Endothelial cell of umbilical vein (primary cell): Measurements from ENCODE around the gene GMPR2. TPM values are rescaled to one million over a fixed set of nuclear protein-coding genes. Genes with fewer than 3 reads are reported as not detected.
A peak's percentile ranks its signal among the peaks of the same experiment; 100 is the strongest.

Experiments
- BruUV-seq: library from RNA; stranded (reverse); fragments of 400-500 nt; replicated peaks from 2 replicates; lab custom pipeline; 2021; lab: Mats Ljungman, UMichigan
- CTCF ChIA-PET: fragments of 300-600, 350-600 bp; sonication (Branson Sonifier 250); formaldehyde crosslinking; loops from one replicate; lab custom pipeline; 2021; ENCODE audit warnings: antibody characterized with exemption, inconsistent platforms; lab: Charles Lee
- POLR2A ChIA-PET: fragments of 300-600, 350-600 bp; sonication (Branson Sonifier 250); formaldehyde crosslinking; loops from one replicate; lab custom pipeline; 2021; ENCODE audit warnings: antibody characterized with exemption, inconsistent platforms; lab: Charles Lee
- DNase-seq: peaks from one replicate; pipeline ENCODE4 v3.0.0-alpha.2; 2011; ENCODE audit warnings: low read depth, low spot score
- FAIRE-seq: peaks from 2 replicates; lab custom pipeline; 2011; peaks lifted over from hg19 to GRCh38; lab: Jason Lieb, UNC
- H2AFZ ChIP-seq: 2 replicates; pipeline ENCODE4 v1.6.0; 2012; ENCODE audit warnings: low read depth, low read length, control low read depth, inconsistent platforms
- H3K27ac ChIP-seq: 2 replicates; pipeline ENCODE4 v1.5.1; 2011; ENCODE audit warnings: low read depth, mild to moderate bottlenecking, control low read depth, low read length, moderate library complexity; ENCODE audit not compliant: insufficient read depth
- H3K27me3 ChIP-seq, 2 experiments: 2 replicates each; pipeline versions ENCODE4 v1.6.0 to v1.6.1; 2011; ENCODE audit warnings: low read length in 2 of 2, mixed read lengths in 1 of 2; ENCODE audit not compliant: control insufficient read depth in 2 of 2, insufficient read depth in 2 of 2
- H3K36me3 ChIP-seq, 2 experiments: 2 replicates in 1 of 2; 3 replicates in 1 of 2; pipeline ENCODE4 v1.5.1; 2011; ENCODE audit warnings: low read length in 2 of 2, mild to moderate bottlenecking in 1 of 2, moderate library complexity in 1 of 2; ENCODE audit not compliant: control insufficient read depth in 2 of 2, insufficient read depth in 2 of 2; ENCODE audit errors: extremely low read depth in 1 of 2
- H3K4me1 ChIP-seq: 3 replicates; pipeline ENCODE4 v1.5.1; 2011; ENCODE audit warnings: mild to moderate bottlenecking, low read length; ENCODE audit not compliant: control insufficient read depth, insufficient read depth; ENCODE audit errors: extremely low read depth
- H3K4me2 ChIP-seq: 2 replicates; pipeline ENCODE4 v1.6.1; 2011; ENCODE audit warnings: low read length, control low read depth, mixed read lengths; ENCODE audit not compliant: insufficient read depth
- H3K4me3 ChIP-seq, 3 experiments: fragments of 200-600 bp in 1 of 3; sonication (generic), shearing (Covaris generic) in 1 of 3; replicated peaks in 1 of 3; 2 replicates each; pipeline ENCODE4 v1.5.1; 2011 to 2016; ENCODE audit warnings: control low read depth in 3 of 3, low read length in 3 of 3, mild to moderate bottlenecking in 2 of 3, inconsistent platforms in 1 of 3, low read depth in 1 of 3, moderate library complexity in 1 of 3; ENCODE audit not compliant: insufficient read depth in 1 of 3
- H3K79me2 ChIP-seq: 2 replicates; pipeline ENCODE4 v1.6.0; 2012; ENCODE audit warnings: low read length, inconsistent platforms; ENCODE audit not compliant: control insufficient read depth, insufficient read depth
- H3K9ac ChIP-seq: replicated peaks from 2 replicates; pipeline ENCODE3; 2011; ENCODE audit warnings: low read length, control low read depth; ENCODE audit not compliant: insufficient read depth; ENCODE audit errors: extremely low read depth
- H3K9me1 ChIP-seq: replicated peaks from 3 replicates; pipeline ENCODE4 v1.6.0; 2011; ENCODE audit warnings: mild to moderate bottlenecking, low read length; ENCODE audit not compliant: control insufficient read depth, insufficient read depth; ENCODE audit errors: extremely low read depth
- H3K9me3 ChIP-seq: replicated peaks from 2 replicates; pipeline ENCODE4 v1.5.1; 2012; ENCODE audit warnings: low read length, inconsistent platforms; ENCODE audit not compliant: control insufficient read depth, insufficient read depth
- H4K20me1 ChIP-seq: replicated peaks from 2 replicates; pipeline ENCODE3; 2011; ENCODE audit warnings: mild to moderate bottlenecking, low read length; ENCODE audit not compliant: control insufficient read depth, insufficient read depth; ENCODE audit errors: extremely low read depth
- FOS ChIP-seq: IDR thresholded peaks from 2 replicates; pipeline ENCODE4 v1.6.1; 2011; ENCODE audit warnings: mild to moderate bottlenecking, low read length, moderate library complexity, borderline replicate concordance; ENCODE audit not compliant: insufficient read depth
- MYC ChIP-seq: IDR thresholded peaks from one replicate; pipeline ENCODE4 v1.6.1; 2011; ENCODE audit warnings: mild to moderate bottlenecking, low read depth, low read length
- POLR2A ChIP-seq: IDR thresholded peaks from 2 replicates; pipeline ENCODE4 v1.6.1; 2012; ENCODE audit warnings: low read depth, mild to moderate bottlenecking, control low read depth, low read length
- POLR2AphosphoS5 ChIP-seq: IDR thresholded peaks from 2 replicates; pipeline ENCODE4 v1.6.1; 2012; ENCODE audit warnings: low read depth, mild to moderate bottlenecking, control low read depth, low read length, moderate library complexity; ENCODE audit not compliant: insufficient read depth
- dilution Hi-C: fragments of 300-500 bp; cut with MboI; formaldehyde crosslinking; loops from one replicate; pipeline ENCODE4 v1.15.0; 2019; ENCODE audit warnings: low sequenced_read_pairs; ENCODE audit not compliant: extremely low pct_ligation_motif_present
- intact Hi-C: fragments of 100-400 bp; cut with micrococcal nuclease; formaldehyde crosslinking; loops from one replicate; pipeline ENCODE4 v1.10.0; 2022
- polyA plus RNA-seq, 4 experiments: library from polyadenylated mRNA; depleted of rRNA in 3 of 4; stranded (reverse) in 3 of 4; unstranded in 1 of 4; fragments of >200 nt; gene quantifications; 2 replicates each; pipeline versions ENCODE4 v1.2.1 to v1.2.3, GENCODE V29; 2011 to 2012; ENCODE audit warnings: missing spikeins in 1 of 4
- total RNA-seq: library from RNA; stranded (reverse); gene quantifications from 2 replicates; pipeline ENCODE4 v1.2.3, GENCODE V29; 2021
- TF ChIP-seq, protein P1 (sequence below), 2 donors: IDR thresholded peaks; 1 replicate in 1 of 2; 2 replicates in 1 of 2; pipeline ENCODE4 v1.5.1; 2011; ENCODE audit warnings: low read length in 2 of 2, mild to moderate bottlenecking in 2 of 2, moderate library complexity in 2 of 2, control low read depth in 1 of 2, inconsistent platforms in 1 of 2, low read depth in 1 of 2; ENCODE audit not compliant: insufficient read depth in 1 of 2; ENCODE audit errors: extremely low read depth in 1 of 2
- TF ChIP-seq, protein P2 (sequence below): IDR thresholded peaks from 2 replicates; pipeline ENCODE4 v1.6.1; 2011; ENCODE audit not compliant: insufficient read depth, insufficient read length

The GMPR2 gene
- total and polyA plus RNA-seq, 2 donors (not counting 3 experiments of a cell fraction or from before 2014, with no cell fraction given), result 58.1 to 61.8 TPM

DNA sequence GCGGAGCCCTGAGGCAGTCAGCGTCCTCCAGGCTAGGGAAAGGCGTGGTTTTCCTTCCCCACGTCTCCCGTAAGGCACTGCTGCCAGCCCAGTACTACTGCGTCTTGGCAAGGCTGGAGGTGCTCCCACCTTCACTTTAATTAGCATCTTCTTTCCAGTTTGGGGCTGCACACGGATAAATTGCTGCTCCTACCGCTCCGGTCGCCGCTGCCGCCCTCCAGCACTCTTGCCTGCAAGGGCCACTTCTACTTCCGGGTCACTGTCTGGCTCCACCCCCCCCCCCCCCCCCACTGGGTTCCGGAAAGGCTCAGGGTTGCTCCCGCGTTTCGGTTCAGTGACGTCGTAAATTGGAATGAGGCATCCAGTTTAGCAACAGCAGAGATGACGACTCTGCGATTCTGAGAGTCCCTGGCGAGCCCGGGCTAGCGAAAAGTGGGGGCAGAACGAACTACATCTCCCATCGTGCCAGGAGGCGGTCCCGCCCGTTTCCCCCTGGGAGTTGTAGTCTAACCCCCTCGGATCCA is 546 bp upstream of the GMPR2 start, which contains the start of gene NEDD8:
Gene NEDD8, minus strand, starts transcription at position 247 of the 524 bp plus-strand sequence. Its CDS starts 100 bp downstream, at position 147.
- Histone ChIP-seq H3K9ac (peak within 1 kb of the TSS; percentile 95), H3K9me3 (no peaks in the 10 kb centered on the region), H3K36me3 (peaks cover 8 to 10% of the 10 kb centered on the region in 2 experiments), H3K27me3 (no peaks in the 10 kb centered on the region), H3K4me3 (peak within 1 kb of the TSS; percentile 63 to 87 (median 67)), H2AFZ (peak within 1 kb of the TSS; percentile 73), H4K20me1 (no peaks in the 10 kb centered on the region), H3K27ac (peak within 1 kb of the TSS; percentile 88), H3K4me1 (peaks cover 31% of the 10 kb centered on the region), H3K79me2 (peaks cover 55% of the 10 kb centered on the region), H3K9me1 (no peaks in the 10 kb centered on the region), H3K4me2 (peak within 1 kb of the TSS; percentile 73)
- peak; percentile 94 for DNase-seq
- peak; percentile 40 for TF ChIP-seq POLR2A
- TF ChIP-seq, protein P1, sequence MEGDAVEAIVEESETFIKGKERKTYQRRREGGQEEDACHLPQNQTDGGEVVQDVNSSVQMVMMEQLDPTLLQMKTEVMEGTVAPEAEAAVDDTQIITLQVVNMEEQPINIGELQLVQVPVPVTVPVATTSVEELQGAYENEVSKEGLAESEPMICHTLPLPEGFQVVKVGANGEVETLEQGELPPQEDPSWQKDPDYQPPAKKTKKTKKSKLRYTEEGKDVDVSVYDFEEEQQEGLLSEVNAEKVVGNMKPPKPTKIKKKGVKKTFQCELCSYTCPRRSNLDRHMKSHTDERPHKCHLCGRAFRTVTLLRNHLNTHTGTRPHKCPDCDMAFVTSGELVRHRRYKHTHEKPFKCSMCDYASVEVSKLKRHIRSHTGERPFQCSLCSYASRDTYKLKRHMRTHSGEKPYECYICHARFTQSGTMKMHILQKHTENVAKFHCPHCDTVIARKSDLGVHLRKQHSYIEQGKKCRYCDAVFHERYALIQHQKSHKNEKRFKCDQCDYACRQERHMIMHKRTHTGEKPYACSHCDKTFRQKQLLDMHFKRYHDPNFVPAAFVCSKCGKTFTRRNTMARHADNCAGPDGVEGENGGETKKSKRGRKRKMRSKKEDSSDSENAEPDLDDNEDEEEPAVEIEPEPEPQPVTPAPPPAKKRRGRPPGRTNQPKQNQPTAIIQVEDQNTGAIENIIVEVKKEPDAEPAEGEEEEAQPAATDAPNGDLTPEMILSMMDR (IDR thresholded peaks at IDR 0.05; ENCODE audit: extremely low read depth in 1 of 2, insufficient read depth in 1 of 2, low read depth in 1 of 2, low read length in 2 of 2), result no peak
- ChIA-PET POLR2A (interaction anchor here (0.6 to 1.6 kb wide), 2 partner anchors 10 to 19 kb away, joined by 3 to 6 read pairs; partner anchors contain the start of genes CHMP4A and TINF2), CTCF (interaction anchor here (0.7 to 1.9 kb wide), 5 partner anchors 9 to 76 kb away, joined by 3 to 11 read pairs (median 5); partner anchors contain the start of genes CIDEB, MDP1 and TINF2)
- FAIRE-seq, result no peak
- intact Hi-C loops (loop anchor here (1.0 to 2.0 kb wide), 5 partner anchors 8 to 117 kb away; partner anchors contain the start of genes CHMP4A, TINF2 and TM9SF1), dilution Hi-C loops (no loop called here)
- no TSS peak for BruUV-seq

DNA sequence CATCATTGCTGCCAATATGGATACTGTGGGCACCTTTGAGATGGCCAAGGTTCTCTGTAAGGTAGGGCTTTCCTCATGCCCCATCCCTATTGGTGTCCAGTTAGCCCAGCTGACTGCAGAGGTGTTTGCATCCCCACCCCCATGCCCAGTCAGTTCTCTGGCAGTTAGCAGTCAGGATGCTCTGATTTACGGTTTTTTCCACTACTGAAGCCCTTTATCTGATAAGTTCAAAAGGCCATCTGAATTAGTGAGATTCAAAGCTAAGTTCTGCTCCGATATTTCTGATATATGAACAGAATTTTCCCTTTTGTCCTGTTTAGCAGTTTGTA is 773 bp downstream of the GMPR2 start:
- ChIA-PET POLR2A (interaction anchor here (1.6 kb wide), 1 partner anchor 9 kb away, joined by 6 read pairs; the partner anchor contains the start of gene TINF2), CTCF (interaction anchor here (1.0 to 1.9 kb wide), 2 partner anchors 9 to 18 kb away, joined by 3 to 11 read pairs; partner anchors contain the start of genes MDP1 and TINF2)
- H3K27ac ChIP-seq, result peak overlapping the region; percentile 88
- FAIRE-seq (no peak), DNase-seq (no peak)
- peak overlapping the region in 2 of 3 experiments; percentile 67 to 87 for H3K4me3 ChIP-seq
- TF ChIP-seq POLR2AphosphoS5 (no peak), FOS (no peak), MYC (no peak)
- TF ChIP-seq, protein P1 (IDR thresholded peaks at IDR 0.05; ENCODE audit: extremely low read depth in 1 of 2, insufficient read depth in 1 of 2, low read depth in 1 of 2, low read length in 2 of 2), result no peak
- TF ChIP-seq, protein P2, sequence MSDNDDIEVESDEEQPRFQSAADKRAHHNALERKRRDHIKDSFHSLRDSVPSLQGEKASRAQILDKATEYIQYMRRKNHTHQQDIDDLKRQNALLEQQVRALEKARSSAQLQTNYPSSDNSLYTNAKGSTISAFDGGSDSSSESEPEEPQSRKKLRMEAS, result no peak
- H3K4me2 ChIP-seq, result peak overlapping the region; percentile 73
- no peaks in the 10 kb centered on the region for H4K20me1 ChIP-seq
- no peaks in the 10 kb centered on the region for H3K9me1 ChIP-seq
- H3K27me3 ChIP-seq, result no peaks in the 10 kb centered on the region
- H2AFZ ChIP-seq, result no peak overlapping the region
- H3K9ac ChIP-seq, result no peak overlapping the region
- dilution Hi-C loops (no loop called here), intact Hi-C loops (loop anchor here (2.0 kb wide), 1 partner anchor 39 kb away; the partner anchor contains the start of gene TM9SF1)
- H3K79me2 ChIP-seq, result peaks cover 42% of the 10 kb centered on the region
- peaks cover 3 to 18% of the 10 kb centered on the region in 2 experiments for H3K36me3 ChIP-seq
- no peaks in the 10 kb centered on the region for H3K9me3 ChIP-seq
- peaks cover 30% of the 10 kb centered on the region for H3K4me1 ChIP-seq
- no TSS peak for BruUV-seq
